Neuronal stem cell (in vitro differentiated cells): ENCODE data around the gene SH3TC1.

Experiments used
- DNase-seq: peaks from one replicate; pipeline ENCODE4 v3.0.0-alpha.2; 2013; ENCODE audit warnings: low spot score
- H2AFZ ChIP-seq: one replicate; pipeline ENCODE4 v1.6.1; 2013; ENCODE audit warnings: mild to moderate bottlenecking, low read length, inconsistent platforms
- H2AK5ac ChIP-seq: 2 replicates; pipeline ENCODE4 v1.6.1; 2013; ENCODE audit warnings: low read depth, mild to moderate bottlenecking, inconsistent platforms, low read length, moderate library complexity, mixed read lengths
- H2BK120ac ChIP-seq: 2 replicates; pipeline ENCODE4 v1.6.1; 2013; ENCODE audit warnings: low read depth, mild to moderate bottlenecking, inconsistent platforms, low read length, moderate library complexity, mixed read lengths
- H2BK12ac ChIP-seq: one replicate; pipeline ENCODE4 v1.6.1; 2013; ENCODE audit warnings: low read length, inconsistent platforms
- H2BK15ac ChIP-seq: 2 replicates; pipeline ENCODE4 v1.6.1; 2013; ENCODE audit warnings: mild to moderate bottlenecking, low read length, inconsistent platforms, mixed read lengths
- H2BK5ac ChIP-seq: one replicate; pipeline ENCODE4 v1.6.1; 2013; ENCODE audit warnings: inconsistent platforms, mild to moderate bottlenecking, low read length, moderate library complexity
- H3K14ac ChIP-seq: one replicate; pipeline ENCODE4 v1.6.1; 2013; ENCODE audit warnings: low read length, inconsistent platforms
- H3K18ac ChIP-seq: 2 replicates; pipeline ENCODE4 v1.6.1; 2013; ENCODE audit warnings: low read length, inconsistent platforms
- H3K23ac ChIP-seq: 2 replicates; pipeline ENCODE4 v1.6.1; 2013; ENCODE audit warnings: low read depth, mild to moderate bottlenecking, mixed read lengths, low read length, inconsistent platforms; ENCODE audit not compliant: poor library complexity
- H3K27ac ChIP-seq: replicated peaks from 3 replicates; pipeline ENCODE4 v1.5.1; 2013; ENCODE audit warnings: low read length, inconsistent platforms
- H3K27me3 ChIP-seq, 3 experiments: 2 replicates each; pipeline ENCODE4 v1.6.1; 2013; ENCODE audit warnings: low read length in 3 of 3, mild to moderate bottlenecking in 2 of 3, inconsistent platforms in 1 of 3, low read depth in 1 of 3, mixed read lengths in 1 of 3, moderate library complexity in 1 of 3; ENCODE audit not compliant: control insufficient read depth in 3 of 3, insufficient read depth in 3 of 3
- H3K36me3 ChIP-seq, 2 donors: replicated peaks in 1 of 2; 2 replicates each; pipeline ENCODE4 v1.6.1; 2013; ENCODE audit warnings: low read length in 2 of 2; ENCODE audit not compliant: control insufficient read depth in 2 of 2, insufficient read depth in 2 of 2
- H3K4ac ChIP-seq: 2 replicates; pipeline ENCODE4 v1.6.1; 2013; ENCODE audit warnings: inconsistent platforms, mild to moderate bottlenecking, low read length, moderate library complexity
- H3K4me1 ChIP-seq, 2 donors: 1 replicate in 1 of 2; 2 replicates in 1 of 2; pipeline ENCODE4 v1.6.1; 2013; ENCODE audit warnings: low read length in 2 of 2, low read depth in 1 of 2; ENCODE audit not compliant: control insufficient read depth in 2 of 2, insufficient read depth in 1 of 2
- H3K4me2 ChIP-seq: one replicate; pipeline ENCODE4 v1.6.1; 2013; ENCODE audit warnings: mild to moderate bottlenecking, low read length, inconsistent platforms; ENCODE audit not compliant: insufficient read depth, poor library complexity, severe bottlenecking
- H3K4me3 ChIP-seq, 2 donors: 2 replicates each; pipeline ENCODE4 v1.5.1; 2013; ENCODE audit warnings: low read length in 2 of 2, mild to moderate bottlenecking in 2 of 2, inconsistent platforms in 1 of 2, moderate library complexity in 1 of 2
- H3K79me1 ChIP-seq: one replicate; pipeline ENCODE4 v1.6.1; 2013; ENCODE audit warnings: low read depth, mild to moderate bottlenecking, inconsistent platforms, low read length, moderate library complexity
- H3K9ac ChIP-seq: one replicate; pipeline ENCODE4 v1.6.1; 2013; ENCODE audit warnings: mild to moderate bottlenecking, low read depth, low read length, inconsistent platforms; ENCODE audit not compliant: poor library complexity
- H3K9me3 ChIP-seq, 2 donors: replicated peaks in 1 of 2; 2 replicates each; pipeline versions ENCODE3 to v1.6.1; 2013; ENCODE audit warnings: low read length in 2 of 2, mild to moderate bottlenecking in 2 of 2, inconsistent platforms in 1 of 2, low read depth in 1 of 2, mixed read lengths in 1 of 2, moderate library complexity in 1 of 2; ENCODE audit not compliant: control insufficient read depth in 2 of 2, insufficient read depth in 1 of 2
- H4K8ac ChIP-seq: one replicate; pipeline ENCODE4 v1.6.1; 2013; ENCODE audit warnings: low read depth, mild to moderate bottlenecking, inconsistent platforms, low read length, moderate library complexity
- H4K91ac ChIP-seq: one replicate; pipeline ENCODE4 v1.6.1; 2013; ENCODE audit warnings: low read length, low read depth, mild to moderate bottlenecking, inconsistent platforms; ENCODE audit not compliant: poor library complexity
- WGBS, 2 donors: extraction: QIAGEN DNeasy Blood & Tissue Kit; methylation state at CpG; one replicate each; pipeline ENCODE4 v1.1.7; 2013; ENCODE audit warnings: missing lambda C conversion rate in 2 of 2, mixed read lengths in 1 of 2; ENCODE audit not compliant: insufficient read length in 2 of 2, insufficient replicate concordance in 1 of 2; ENCODE audit errors: extremely low coverage in 2 of 2; 5-methylcytosine and 5-hydroxymethylcytosine counted together

SH3TC1 gene

DNA sequence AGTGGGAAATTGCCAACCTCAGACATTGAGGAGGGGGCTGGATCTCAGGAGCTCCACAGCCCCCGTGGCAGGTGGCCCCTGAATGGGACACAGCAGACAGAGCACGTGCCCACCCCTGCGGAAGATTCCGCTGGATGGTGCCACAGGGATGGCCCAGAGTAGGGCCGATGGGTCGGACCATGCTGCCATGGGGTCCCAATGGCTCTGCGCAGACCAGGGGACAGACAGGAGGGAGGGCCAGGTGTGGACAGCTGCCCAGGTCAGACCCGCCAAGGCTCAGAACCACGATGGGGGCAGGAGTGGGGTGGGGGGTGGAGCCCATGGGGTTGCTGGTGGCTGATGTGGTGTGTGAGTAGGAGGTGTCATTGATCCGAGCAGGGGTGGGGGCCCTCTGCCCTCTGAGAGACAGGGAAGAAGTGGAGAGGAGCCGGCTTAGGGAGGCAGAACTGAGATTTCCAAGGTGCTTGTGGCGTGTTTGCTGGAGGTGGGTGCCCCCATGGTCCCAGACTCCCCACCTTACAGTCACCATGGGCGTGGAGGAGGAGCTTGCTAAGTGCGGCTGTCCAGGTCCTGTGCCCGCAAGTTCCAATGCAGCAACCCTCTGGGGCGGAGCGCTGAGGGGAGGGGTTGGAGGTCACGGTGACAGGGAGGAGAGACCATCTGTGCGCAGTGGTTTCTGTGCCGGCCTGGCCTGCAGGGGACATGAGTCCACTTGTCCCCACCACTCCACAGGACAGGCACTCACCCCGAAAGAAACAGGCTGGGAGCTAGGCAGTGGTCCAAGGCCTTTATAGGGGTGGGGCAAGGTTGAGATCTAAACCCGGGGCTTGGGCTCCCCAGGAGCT lies 12.9 kb downstream of the SH3TC1 start:
- no CpG with 5 or more reads among the region's 22 CpGs for WGBS, 2 donors
- Histone ChIP-seq H3K79me1 (no peaks in the 10 kb centered on the region), H3K27me3 (no peaks in the 10 kb centered on the region), H2BK5ac (peak overlapping the region; percentile 91), H3K4me2 (no peak overlapping the region), H4K8ac (no peak overlapping the region), H3K4me1 (peaks cover 1 to 12% of the 10 kb centered on the region in 2 donors), H2BK15ac (no peak overlapping the region), H2AK5ac (peak overlapping the region; percentile 74), H3K4ac (no peak overlapping the region), H3K4me3 (no peak overlapping the region), H3K36me3 (no peaks in the 10 kb centered on the region), H3K9me3 (no peaks in the 10 kb centered on the region), H3K23ac (no peak overlapping the region), H2BK120ac (no peak overlapping the region), H2BK12ac (peak overlapping the region; percentile 18), H3K9ac (no peak overlapping the region), H2AFZ (peak overlapping the region; percentile 43), H3K27ac (no peak overlapping the region), H3K18ac (peak overlapping the region; percentile 66), H4K91ac (no peak overlapping the region), H3K14ac (peak overlapping the region; percentile 90)
- DNase-seq = no peak

GRCh38 chr4:8212622-8213021 lies 13.5 kb downstream of the SH3TC1 start:
- H2BK15ac ChIP-seq = peak overlapping the region; percentile 75
- H3K9ac ChIP-seq = no peak overlapping the region
- peak overlapping the region; percentile 25 for H2AK5ac ChIP-seq
- no peak overlapping the region for H3K23ac ChIP-seq
- H2BK12ac ChIP-seq = no peak overlapping the region
- no peak overlapping the region for H3K27ac ChIP-seq
- H3K4me1 ChIP-seq = peaks cover 1 to 12% of the 10 kb centered on the region in 2 donors
- peak overlapping the region; percentile 91 for H2BK5ac ChIP-seq
- H2BK120ac ChIP-seq = no peak overlapping the region
- no peak overlapping the region for H3K4me2 ChIP-seq
- H4K8ac ChIP-seq = no peak overlapping the region
- no peaks in the 10 kb centered on the region for H3K36me3 ChIP-seq
- H3K9me3 ChIP-seq = no peaks in the 10 kb centered on the region
- H4K91ac ChIP-seq = no peak overlapping the region
- no CpG with 5 or more reads among the region's 12 CpGs for WGBS, 2 donors
- peak overlapping the region; percentile 43 for H2AFZ ChIP-seq
- no peaks in the 10 kb centered on the region for H3K79me1 ChIP-seq
- no peak overlapping the region for H3K4me3 ChIP-seq
- H3K14ac ChIP-seq = no peak overlapping the region
- no peak for DNase-seq
- H3K4ac ChIP-seq = no peak overlapping the region
- H3K27me3 ChIP-seq = no peaks in the 10 kb centered on the region
- H3K18ac ChIP-seq = peak overlapping the region; percentile 53

DNA sequence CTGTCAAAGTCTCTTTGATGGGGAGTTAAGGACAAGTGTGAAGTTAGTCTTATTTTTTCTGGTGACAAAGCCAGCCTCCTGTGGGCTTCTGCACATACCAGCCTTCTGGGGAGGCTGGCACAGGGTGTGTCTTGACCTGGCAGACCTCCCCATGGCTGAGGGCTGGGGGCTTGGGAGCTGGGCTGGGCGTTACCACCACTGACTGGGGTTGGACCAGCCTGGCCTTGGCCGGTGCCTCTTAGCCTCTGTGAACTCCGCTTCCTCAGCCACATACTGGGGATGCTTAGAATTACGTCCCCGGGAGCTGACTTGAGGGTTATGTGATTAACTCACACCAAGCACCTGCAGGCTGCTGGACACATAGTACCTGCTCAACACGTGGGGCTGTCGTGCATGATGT lies 14.0 kb downstream of the SH3TC1 start:
- no peaks in the 10 kb centered on the region for H3K79me1 ChIP-seq
- H3K23ac ChIP-seq = no peak overlapping the region
- no peak overlapping the region for H2BK15ac ChIP-seq
- H3K14ac ChIP-seq = peak overlapping the region; percentile 42
- no peaks in the 10 kb centered on the region for H3K36me3 ChIP-seq
- no peak overlapping the region for H3K27ac ChIP-seq
- peak overlapping the region; percentile 25 for H2AK5ac ChIP-seq
- peak overlapping the region; percentile 53 for H3K18ac ChIP-seq
- H2AFZ ChIP-seq = no peak overlapping the region
- DNase-seq = no peak
- H3K4me3 ChIP-seq = no peak overlapping the region
- H3K9ac ChIP-seq = no peak overlapping the region
- peaks cover 1 to 12% of the 10 kb centered on the region in 2 donors for H3K4me1 ChIP-seq
- no peaks in the 10 kb centered on the region for H3K27me3 ChIP-seq
- H2BK120ac ChIP-seq = no peak overlapping the region
- no peak overlapping the region for H3K4ac ChIP-seq
- H3K4me2 ChIP-seq = no peak overlapping the region
- no peak overlapping the region for H4K91ac ChIP-seq
- H3K9me3 ChIP-seq = no peaks in the 10 kb centered on the region
- peak overlapping the region; percentile 91 for H2BK5ac ChIP-seq
- no peak overlapping the region for H2BK12ac ChIP-seq
- WGBS, 2 donors = no CpG with 5 or more reads among the region's 7 CpGs
- H4K8ac ChIP-seq = peak overlapping the region; percentile 0

GRCh38 chr4:8214136-8214535 lies 15.0 kb downstream of the SH3TC1 start:
- H2AFZ ChIP-seq = no peak overlapping the region
- no peak overlapping the region for H2BK12ac ChIP-seq
- no peak overlapping the region for H3K4me2 ChIP-seq
- no peaks in the 10 kb centered on the region for H3K27me3 ChIP-seq
- no peaks in the 10 kb centered on the region for H3K79me1 ChIP-seq
- H2AK5ac ChIP-seq = peak overlapping the region; percentile 85
- no peak overlapping the region for H3K4me3 ChIP-seq
- no peak overlapping the region for H2BK15ac ChIP-seq
- H3K18ac ChIP-seq = peak overlapping the region; percentile 63
- H3K4ac ChIP-seq = no peak overlapping the region
- peak overlapping the region; percentile 32 for H3K23ac ChIP-seq
- H2BK120ac ChIP-seq = no peak overlapping the region
- H3K9ac ChIP-seq = no peak overlapping the region
- no peaks in the 10 kb centered on the region for H3K36me3 ChIP-seq
- H2BK5ac ChIP-seq = no peak overlapping the region
- no peak for DNase-seq
- WGBS, 2 donors = no CpG with 5 or more reads among the region's 13 CpGs
- H3K14ac ChIP-seq = peak overlapping the region; percentile 43
- no peak overlapping the region for H4K91ac ChIP-seq
- no peak overlapping the region for H4K8ac ChIP-seq
- H3K27ac ChIP-seq = no peak overlapping the region
- H3K9me3 ChIP-seq = no peaks in the 10 kb centered on the region
- peaks cover 1 to 11% of the 10 kb centered on the region in 2 donors for H3K4me1 ChIP-seq
